ENCODE results near the gene ZNF18. TPM values are rescaled to one million over a fixed set of nuclear protein-coding genes. Genes with fewer than 3 reads are reported as not detected.

Gene ZNF18
- total and polyA plus RNA-seq, 2 of the 13 experiments (the other 11 are each of a cell fraction or from before 2014, with no cell fraction given), result 2.4 to 5.4 TPM

GRCh38 chr17:11969565-11969964, 27.7 kb downstream of the ZNF18 start:
- CTCF ChIA-PET (ENCODE audit: low intra/inter-chr PET ratio, low total read pairs), result no interaction called here
- Histone ChIP-seq H3K4me2 (ENCODE audit: low read depth, low read length) (no peak overlapping the region), H3K9me3 (ENCODE audit: low read length) (peaks cover 5% of the 10 kb centered on the region; the same call in 1 of the 2 replicates), H3K9ac (ENCODE audit: insufficient read depth, low read depth, low read length) (no peak overlapping the region), H3K36me3 (replicated peaks in 1 of 2; ENCODE audit: control insufficient read depth in 1 of 2, insufficient read depth in 2 of 2, low read length in 2 of 2) (no peaks in the 10 kb centered on the region), H3K4me3 (replicated peaks in 1 of 3; ENCODE audit: insufficient read depth in 1 of 3, low read depth in 2 of 3, low read length in 3 of 3) (no peak overlapping the region), H3K79me2 (ENCODE audit: insufficient read depth, low read length) (no peaks in the 10 kb centered on the region), H3K4me1 (ENCODE audit: insufficient read depth, low read length) (no peaks in the 10 kb centered on the region), H3K27ac (ENCODE audit: extremely low read length, insufficient read depth, low read length) (no peak overlapping the region), H3K27me3 (ENCODE audit: control insufficient read depth in 1 of 2, insufficient read depth in 2 of 2, low read length in 2 of 2) (no peaks in the 10 kb centered on the region), H4K20me1 (ENCODE audit: insufficient read depth, low read length) (no peaks in the 10 kb centered on the region), H2AFZ (ENCODE audit: low read length) (no peak overlapping the region)
- no peak for FAIRE-seq
- TF ChIP-seq ZNF274 (CRISPR knock-in tag; IDR thresholded peaks at IDR 0.05), result no peak
- no peak for TF ChIP-seq ZSCAN12 (CRISPR knock-in tag; IDR thresholded peaks at IDR 0.05)
- TF ChIP-seq SNAPC4 (CRISPR knock-in tag; IDR thresholded peaks at IDR 0.05), result no peak
- no peak for TF ChIP-seq XBP1 (CRISPR knock-in tag; IDR thresholded peaks at IDR 0.05)
- TF ChIP-seq NFE2L1 (CRISPR knock-in tag; IDR thresholded peaks at IDR 0.05; ENCODE audit: borderline replicate concordance), result no peak
- TF ChIP-seq BCL3 (CRISPR knock-in tag; IDR thresholded peaks at IDR 0.05), result no peak
- no peak for TF ChIP-seq HNRNPUL1 (IDR thresholded peaks at IDR 0.05; ENCODE audit: low read depth, low read length)
- no peak for TF ChIP-seq U2AF1 (optimal IDR thresholded peaks at IDR 0.05; ENCODE audit: low read depth, low read length)
- no peak for TF ChIP-seq ZNF510 (CRISPR knock-in tag; IDR thresholded peaks at IDR 0.05; ENCODE audit: low read depth)
- no peak for TF ChIP-seq PLSCR1 (CRISPR knock-in tag; IDR thresholded peaks at IDR 0.05; ENCODE audit: borderline replicate concordance)
- WGBS (ENCODE audit: low lambda C conversion rate), result 24% methylated on average over 2 of the region's 2 CpGs
- intact Hi-C loops (cut with micrococcal nuclease; ENCODE audit: unreplicated experiment) (no loop called here), in situ Hi-C loops (cut with HindIII; ENCODE audit: extremely low pct_ligation_motif_present, low pct_unique_long_range_greater_than_20kb) (no loop called here)
- ATAC-seq, result no peak
- POLR2A ChIA-PET, result no interaction called here
- no peak for DNase-seq (ENCODE audit: low spot score)
- BruUV-seq (replicated peaks), result no TSS peak

Measured in HepG2 (cell line).